D721Med (cell line): ENCODE measurements around the gene NAGS.

ENCODE experiments used
- DNase-seq: peaks from one replicate; pipeline ENCODE4 v3.0.0; 2011; ENCODE audit warnings: low spot score; ENCODE audit not compliant: insufficient read length
- FAIRE-seq: peaks from 2 replicates; lab custom pipeline; 2011; peaks lifted over from hg19 to GRCh38; lab: Jason Lieb, UNC
- TF ChIP-seq, protein P1 (sequence below): IDR thresholded peaks from 2 replicates; pipeline ENCODE4 v1.5.1; 2012; ENCODE audit warnings: mild to moderate bottlenecking, control low read depth; ENCODE audit not compliant: insufficient read depth; ENCODE audit errors: missing control alignments

NAGS gene

DNA sequence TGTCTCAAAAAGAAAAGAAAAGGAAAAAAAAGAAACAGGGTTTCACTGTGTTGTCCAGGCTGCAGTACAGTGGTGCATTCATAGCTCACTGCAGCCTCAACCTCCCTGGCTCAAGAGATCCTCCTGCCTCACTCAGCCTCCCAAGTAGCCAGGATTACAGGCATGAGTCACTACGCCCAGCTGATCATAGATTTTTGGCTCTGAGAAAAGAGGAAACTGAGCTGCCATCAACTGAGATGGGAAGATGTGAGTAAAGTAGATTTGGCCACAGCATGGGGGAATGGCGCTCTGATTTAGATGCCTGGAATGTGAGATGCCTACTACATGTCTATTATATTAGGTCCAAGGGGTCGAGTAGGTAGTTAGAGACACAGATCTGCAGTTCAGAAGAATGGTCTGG lies 5.9 kb upstream of the NAGS start:
- FAIRE-seq (no peak), DNase-seq (no peak)
- TF ChIP-seq, protein P1, sequence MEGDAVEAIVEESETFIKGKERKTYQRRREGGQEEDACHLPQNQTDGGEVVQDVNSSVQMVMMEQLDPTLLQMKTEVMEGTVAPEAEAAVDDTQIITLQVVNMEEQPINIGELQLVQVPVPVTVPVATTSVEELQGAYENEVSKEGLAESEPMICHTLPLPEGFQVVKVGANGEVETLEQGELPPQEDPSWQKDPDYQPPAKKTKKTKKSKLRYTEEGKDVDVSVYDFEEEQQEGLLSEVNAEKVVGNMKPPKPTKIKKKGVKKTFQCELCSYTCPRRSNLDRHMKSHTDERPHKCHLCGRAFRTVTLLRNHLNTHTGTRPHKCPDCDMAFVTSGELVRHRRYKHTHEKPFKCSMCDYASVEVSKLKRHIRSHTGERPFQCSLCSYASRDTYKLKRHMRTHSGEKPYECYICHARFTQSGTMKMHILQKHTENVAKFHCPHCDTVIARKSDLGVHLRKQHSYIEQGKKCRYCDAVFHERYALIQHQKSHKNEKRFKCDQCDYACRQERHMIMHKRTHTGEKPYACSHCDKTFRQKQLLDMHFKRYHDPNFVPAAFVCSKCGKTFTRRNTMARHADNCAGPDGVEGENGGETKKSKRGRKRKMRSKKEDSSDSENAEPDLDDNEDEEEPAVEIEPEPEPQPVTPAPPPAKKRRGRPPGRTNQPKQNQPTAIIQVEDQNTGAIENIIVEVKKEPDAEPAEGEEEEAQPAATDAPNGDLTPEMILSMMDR: no peak

DNA sequence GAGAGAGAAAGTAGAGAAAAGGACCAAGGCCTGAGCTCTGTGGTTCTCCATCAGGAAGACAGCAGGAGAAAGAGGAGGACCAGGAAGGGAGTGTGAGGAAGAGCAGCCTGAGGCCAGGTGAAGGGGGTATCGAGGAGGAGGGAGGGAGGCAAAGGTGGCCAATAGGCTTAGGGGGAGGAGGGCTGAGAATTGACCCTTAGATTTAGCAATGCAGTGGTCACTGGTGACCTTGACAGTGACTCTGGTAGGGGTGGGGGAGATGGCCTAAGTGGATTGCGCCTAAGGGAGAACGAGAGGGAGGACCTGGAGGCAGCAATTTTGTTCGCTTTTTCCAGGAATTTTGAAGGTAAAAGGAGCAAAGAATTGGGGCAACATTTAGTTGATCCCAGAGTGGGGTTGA lies 5.4 kb upstream of the NAGS start:
- TF ChIP-seq, protein P1: no peak
- FAIRE-seq (no peak), DNase-seq (no peak)

DNA sequence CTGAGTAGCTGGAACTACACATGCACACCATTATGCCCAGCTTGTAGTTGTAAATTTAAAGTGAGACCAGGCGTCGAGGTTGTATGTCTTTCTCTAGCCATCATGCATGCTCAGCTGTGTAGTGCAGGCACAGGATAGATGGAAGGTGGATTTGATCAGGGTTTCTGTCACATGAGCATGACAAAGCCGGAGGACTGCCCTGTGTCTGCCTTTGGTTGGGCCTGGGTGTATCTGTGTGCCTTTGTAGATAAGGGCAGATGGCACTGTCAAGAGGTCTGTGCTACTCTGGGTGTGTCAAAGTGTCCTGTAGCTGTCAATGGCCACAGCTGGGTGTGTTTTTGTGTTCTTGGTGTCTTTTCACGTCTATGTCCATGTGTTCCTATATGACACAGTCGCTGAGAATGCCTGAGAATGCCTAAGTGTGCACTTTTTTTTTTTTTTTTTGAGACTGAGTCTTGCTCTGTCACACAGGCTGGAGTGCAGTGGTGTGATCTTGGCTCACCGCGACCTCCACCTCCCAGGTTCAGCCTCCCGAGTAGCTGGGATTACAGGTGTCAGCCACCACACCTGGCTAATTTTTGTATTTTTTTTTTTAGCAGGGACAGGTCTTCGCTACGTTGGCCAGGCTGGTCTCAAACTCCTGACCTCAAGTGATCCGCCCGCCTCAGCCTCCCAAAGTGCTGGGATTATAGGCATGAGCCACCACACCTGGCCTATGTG lies 4.1 kb upstream of the NAGS start:
- no peak for FAIRE-seq
- DNase-seq: no peak
- TF ChIP-seq, protein P1: no peak

DNA sequence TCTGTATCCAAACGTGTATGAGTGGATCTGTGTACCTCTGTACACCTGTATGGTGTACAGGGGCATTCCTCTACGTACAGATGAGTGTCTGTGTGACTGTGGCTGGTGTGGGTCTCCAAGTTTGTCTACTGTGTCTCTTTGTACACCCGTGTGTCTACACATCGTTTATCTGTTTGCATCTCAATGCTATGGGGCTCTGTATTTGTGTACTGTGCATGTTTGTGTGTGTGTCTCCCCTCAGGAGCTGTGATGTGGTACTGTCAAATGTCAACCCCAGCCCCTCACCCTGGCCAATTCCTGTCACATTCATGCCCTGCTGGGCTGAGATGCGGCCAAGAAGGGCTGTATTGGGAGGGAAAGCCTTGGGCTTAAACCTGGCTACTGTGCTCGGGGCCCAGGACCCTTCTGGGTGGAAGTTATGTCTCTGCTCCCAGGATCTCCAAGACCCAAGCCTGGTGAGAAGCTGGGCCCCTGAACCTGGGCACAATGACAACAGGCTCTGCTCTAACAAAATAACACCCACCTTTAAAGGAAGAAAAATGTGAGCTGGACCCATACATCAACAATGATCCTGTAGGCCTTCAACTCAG lies 3.5 kb upstream of the NAGS start:
- TF ChIP-seq, protein P1: no peak
- FAIRE-seq (no peak), DNase-seq (no peak)

- TF ChIP-seq, protein P1: no peak
- DNase-seq (no peak), FAIRE-seq (no peak)
These were observed 2.9 kb upstream of the NAGS start for GRCh38 chr17:44001461-44001920.

DNA sequence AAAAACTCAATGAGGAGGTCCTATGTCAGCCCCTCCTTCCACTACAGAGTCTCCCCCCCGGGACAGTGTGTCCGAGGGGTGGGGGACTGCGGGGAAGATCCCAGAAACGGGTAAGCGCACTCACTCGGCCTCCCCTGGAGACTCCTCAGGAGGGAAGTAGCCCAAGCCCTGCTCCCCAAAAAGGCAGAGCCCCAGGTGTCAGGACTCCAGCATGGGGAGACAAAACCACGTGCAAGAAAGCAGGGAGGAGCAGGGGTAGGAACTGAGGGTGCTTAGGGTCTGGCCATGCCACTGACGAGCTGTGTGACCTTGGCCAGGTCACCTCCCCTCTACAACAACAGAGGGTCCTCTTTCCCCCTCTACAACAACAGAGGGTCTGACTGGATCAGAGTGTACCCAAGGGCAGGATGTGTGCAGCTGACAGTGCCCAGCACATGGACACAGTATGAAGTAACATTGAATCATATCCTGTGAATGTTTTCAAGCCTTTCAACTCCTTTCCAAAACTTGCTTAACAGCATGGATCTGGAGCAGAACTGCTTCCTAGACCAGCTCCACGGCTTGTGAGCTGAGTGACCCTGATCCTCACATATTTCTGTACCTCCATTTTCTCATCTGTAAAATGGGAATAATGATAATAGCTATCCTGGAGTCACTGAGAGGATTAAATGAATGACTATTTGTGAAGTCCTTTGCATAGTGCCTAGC lies 2.1 kb upstream of the NAGS start:
- FAIRE-seq (no peak), DNase-seq (no peak)
- TF ChIP-seq, protein P1: no peak
